Stimulated activated CD8-positive, alpha-beta memory T cell treated with anti-CD3 and anti-CD28 coated beads, Interleukin-2, amount 100 ng/mL, for 48 hours (primary cell): Measurements from ENCODE around the gene C19orf47.

ENCODE experiments used
- DNase-seq, 2 donors: peaks; one replicate each; pipeline ENCODE4 v3.0.0-alpha.2; 2020; ENCODE audit warnings: low read depth in 2 of 2

The C19orf47 gene

DNA sequence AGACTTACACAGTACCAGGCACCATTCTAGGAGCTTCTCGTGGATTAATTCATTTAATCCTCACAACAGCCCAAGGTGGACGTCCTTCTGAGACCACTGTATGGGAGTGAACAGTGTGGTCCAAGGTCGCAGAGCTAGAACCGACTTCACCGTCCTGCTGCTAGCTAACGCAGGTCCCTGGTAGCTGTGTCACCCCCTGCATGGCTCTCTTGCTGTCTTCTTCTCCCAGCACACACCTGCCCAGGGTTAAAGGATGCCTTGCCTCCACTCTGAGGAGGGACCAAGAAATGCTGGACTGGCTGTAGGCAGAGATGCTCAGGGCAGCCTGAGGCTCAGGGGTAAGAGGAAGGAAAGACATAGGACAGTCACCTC, 66.0 kb downstream of the C19orf47 start:
- no peak for DNase-seq

GRCh38 chr19:40281381-40282208, 66.6 kb downstream of the C19orf47 start:
- no peak for DNase-seq

DNA sequence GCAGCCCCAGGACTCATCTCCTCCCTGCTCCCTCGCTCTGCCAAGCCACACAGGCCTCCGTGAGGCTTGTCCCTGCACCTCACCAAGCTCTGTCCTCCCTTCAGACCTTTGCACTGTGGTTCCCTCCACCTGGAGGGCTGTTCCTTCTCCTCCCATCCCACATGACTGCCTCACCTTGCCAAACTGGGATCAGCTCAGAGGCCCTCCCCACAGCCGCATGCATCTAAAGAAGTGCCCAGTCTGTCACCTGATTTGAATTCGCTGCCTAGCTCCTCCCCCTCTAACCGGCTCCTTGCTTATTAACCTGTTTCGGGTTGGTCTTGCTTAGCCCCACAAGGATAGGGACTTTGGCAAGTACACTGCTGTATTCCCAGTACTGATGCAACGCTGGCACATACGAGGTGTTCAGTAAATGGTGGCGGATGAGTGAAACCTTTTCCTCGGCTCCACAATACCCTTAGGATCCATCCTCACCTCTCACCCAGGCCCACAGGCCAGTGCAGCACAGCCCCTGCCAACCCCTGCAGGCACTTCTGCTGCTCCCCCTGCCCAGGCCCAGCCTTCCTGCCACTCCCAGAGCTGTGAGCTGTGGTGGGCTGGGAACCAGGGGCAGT, 67.5 kb downstream of the C19orf47 start:
- no peak for DNase-seq

DNA sequence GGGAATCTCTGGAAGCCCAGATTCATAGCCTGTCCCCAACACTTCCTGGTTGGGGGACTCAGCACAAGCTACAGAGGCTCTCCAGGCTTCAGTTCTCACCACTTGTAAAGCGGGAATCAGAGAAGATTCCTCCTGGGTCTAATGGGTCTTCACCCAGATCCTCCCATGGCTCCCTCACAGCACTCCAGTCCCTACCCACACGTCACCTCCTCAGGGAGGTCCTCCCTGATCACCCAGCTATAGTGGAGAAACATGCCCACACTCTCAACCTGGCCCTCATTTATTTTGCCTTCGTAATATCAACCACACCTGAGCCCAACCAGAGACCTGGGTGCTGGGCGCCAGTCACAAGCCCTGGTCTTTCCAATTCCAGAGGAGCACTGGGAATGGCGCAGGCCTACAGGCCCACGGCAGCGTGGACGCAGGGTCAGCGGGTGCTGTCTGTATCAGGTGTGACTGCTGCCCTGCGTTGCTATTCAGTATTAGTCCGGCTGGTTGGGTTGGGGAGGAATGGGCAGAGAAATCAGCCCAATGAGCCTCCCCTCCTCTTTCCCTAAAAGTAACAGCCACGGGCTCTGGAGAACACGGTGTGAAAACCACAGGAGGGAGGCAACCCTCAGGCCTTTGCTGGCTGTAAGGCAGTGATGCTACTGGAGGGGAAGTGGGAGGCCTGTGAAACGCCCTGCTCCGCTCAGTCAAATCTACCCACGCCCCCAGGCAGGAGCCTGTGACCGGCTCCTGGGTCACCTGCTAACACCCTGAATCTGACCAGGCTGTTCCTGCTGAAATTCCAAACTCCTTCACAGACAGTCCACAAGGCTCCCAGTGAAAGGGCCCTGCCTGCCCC, 68.2 kb downstream of the C19orf47 start:
- no peak for DNase-seq

DNA sequence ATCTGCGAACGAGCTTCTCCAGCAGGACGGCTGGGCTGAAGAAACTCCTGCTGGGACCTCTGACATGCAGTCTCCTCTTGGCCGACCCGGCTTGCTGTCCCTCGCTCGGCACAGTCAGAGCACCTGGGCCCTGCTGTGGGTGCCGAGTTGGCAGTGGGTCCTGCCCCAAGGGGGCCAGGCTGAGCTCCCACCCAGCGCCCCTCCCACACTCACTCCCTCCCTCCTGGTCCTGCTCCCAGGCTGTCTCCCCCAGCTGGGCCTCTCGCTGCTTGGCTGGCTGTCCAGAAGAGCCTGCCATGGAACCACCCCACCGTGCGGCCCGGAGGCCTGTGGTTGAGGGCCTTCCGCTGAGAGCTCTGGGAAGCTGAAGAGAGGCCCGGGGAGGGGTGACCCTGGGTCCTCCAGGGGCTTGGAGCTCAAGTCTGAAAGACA, 69.1 kb downstream of the C19orf47 start:
- no peak for DNase-seq

DNA sequence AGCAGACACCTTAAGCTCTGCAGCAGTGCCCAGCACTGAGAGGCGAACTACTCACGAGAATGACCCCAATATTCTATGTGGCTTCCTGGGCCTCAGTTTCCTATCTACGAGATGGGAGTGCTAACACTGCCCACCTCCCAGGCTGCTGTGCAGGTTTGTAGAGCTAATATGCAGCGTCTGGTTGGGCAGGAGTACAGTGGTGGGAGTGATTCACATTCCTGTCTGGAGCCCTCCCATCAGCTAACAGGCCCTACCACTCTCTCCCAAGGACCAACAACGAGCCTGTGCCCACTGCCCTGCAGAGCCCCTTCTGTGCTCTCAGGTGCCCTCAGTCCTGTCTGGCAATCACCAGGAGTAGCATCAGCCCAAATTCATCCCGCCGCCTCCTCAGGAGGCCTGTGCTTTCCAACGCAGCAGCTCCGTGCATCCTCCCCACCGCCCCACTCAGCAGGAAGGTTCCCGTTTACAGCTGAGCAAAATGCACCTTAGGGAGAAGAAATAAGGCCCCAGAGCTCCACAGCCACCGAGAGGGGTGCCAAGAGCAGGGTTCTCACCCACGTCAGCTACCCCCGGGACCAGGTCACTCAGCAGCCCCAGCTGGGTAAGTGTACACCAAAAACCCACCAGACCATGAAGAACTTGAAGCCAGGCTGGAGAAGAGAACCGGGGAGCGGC, 69.7 kb downstream of the C19orf47 start:
- DNase-seq = no peak

- no peak for DNase-seq
These were observed 70.7 kb downstream of the C19orf47 start for GRCh38 chr19:40277356-40278059.

DNA sequence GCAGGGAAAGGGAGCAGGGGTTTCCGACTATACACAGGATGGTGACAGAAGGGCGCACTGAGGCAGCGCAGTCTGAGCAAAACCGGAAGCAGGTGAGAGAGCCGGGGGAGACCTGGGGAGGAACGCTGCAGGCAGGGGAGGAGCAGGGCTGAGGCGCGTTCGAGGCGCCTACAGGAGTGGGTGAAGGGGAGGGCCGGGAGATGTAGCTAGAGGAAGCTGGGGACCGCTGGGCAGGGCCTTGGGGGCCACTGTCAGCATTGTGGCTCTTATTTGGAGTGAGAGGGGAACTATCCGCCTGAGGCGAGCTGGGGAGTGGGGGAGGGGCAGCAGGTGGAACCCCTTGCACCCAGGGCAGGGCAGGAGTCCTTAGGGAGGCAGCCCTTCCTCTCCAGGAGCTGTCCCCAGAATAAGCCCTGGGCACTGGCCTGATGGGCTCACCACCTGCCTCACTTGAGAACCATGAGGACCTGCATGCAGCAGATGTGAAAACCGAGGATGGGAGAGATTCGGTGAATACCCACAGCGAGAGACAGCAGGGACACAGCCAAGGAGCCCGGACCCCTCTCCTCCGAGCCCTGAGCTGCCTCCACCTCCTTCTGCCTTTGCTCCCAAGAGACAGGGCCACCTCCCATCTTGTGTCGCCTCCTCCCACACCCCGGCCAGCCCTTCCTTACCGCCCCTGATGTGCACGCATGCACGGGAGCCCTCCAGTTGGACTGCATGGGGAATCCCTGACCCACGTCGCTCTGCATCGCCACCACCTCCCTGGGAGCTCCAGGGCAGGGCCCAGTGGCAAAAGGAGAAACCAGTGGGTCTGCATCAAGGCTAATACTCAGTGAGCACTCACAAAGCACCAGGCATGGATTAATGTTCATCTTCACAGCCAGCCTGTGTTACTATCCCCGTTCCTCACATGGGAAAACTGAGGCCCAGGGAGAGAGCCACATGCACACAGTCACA, 73.3 kb downstream of the C19orf47 start:
- DNase-seq = peak in 1 of 2 donors; percentile 11

- DNase-seq = no peak
These were observed 74.5 kb downstream of the C19orf47 start for GRCh38 chr19:40273469-40274360.

DNA sequence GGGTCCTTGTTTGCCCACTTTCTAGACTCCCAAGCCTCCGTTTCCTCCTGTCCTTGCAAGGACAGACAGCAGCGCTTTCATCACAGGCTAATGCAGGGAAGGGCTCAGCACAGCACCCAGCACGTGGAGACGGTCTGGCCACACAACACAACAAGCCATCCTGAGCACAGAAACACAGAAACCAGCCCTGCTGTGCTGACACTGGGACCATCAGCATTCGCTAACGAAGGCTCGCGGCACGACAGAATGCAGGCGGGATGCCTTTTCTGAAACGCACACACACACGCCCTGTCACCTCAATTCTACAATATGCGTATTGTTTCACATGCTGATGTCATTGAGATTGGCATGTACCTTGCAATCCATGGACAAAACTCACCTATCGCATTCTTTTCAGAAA, 75.9 kb downstream of the C19orf47 start:
- DNase-seq = no peak

- no peak for DNase-seq
These were observed 76.5 kb downstream of the C19orf47 start for GRCh38 chr19:40271706-40272105.

- no peak for DNase-seq
These were observed 77.7 kb downstream of the C19orf47 start for GRCh38 chr19:40270362-40271089.
